GM21367 (cell line): Measurements from ENCODE around the gene TNFRSF21.
"Not testable (repeated sequence)": the region's sequence is repeated elsewhere in the genome, so short reads cannot be mapped to it uniquely, and the experiment has no call there.

Experiments
- ATAC-seq: cut with Tn5 transposase; IDR thresholded peaks from one replicate; pipeline ENCODE4 v1.9.1; 2021; ENCODE audit not compliant: unreplicated experiment

TNFRSF21 gene

GRCh38 chr6:47290124-47290834 lies 19.4 kb downstream of the TNFRSF21 start:
- no peak for ATAC-seq

GRCh38 chr6:47288267-47289090 lies 21.2 kb downstream of the TNFRSF21 start:
- ATAC-seq = no peak

- ATAC-seq = no peak
Observed at GRCh38 chr6:47286301-47286700, 23.4 kb downstream of the TNFRSF21 start.

GRCh38 chr6:47283993-47284392 lies 25.7 kb downstream of the TNFRSF21 start:
- no peak for ATAC-seq

GRCh38 chr6:47278545-47278944 lies 31.2 kb downstream of the TNFRSF21 start:
- ATAC-seq = no peak

- ATAC-seq = no peak
Observed at GRCh38 chr6:47277702-47278101, 32.0 kb downstream of the TNFRSF21 start.

- no peak for ATAC-seq
Observed at GRCh38 chr6:47276377-47276776, 33.3 kb downstream of the TNFRSF21 start.

GRCh38 chr6:47275640-47276039 lies 34.1 kb downstream of the TNFRSF21 start:
- no peak for ATAC-seq

GRCh38 chr6:47275132-47275531 lies 34.6 kb downstream of the TNFRSF21 start:
- not testable (repeated sequence) for ATAC-seq

- no peak for ATAC-seq
Observed at GRCh38 chr6:47268572-47269187, 41.0 kb downstream of the TNFRSF21 start.

GRCh38 chr6:47267301-47267700 lies 42.4 kb downstream of the TNFRSF21 start:
- no peak for ATAC-seq

- ATAC-seq = no peak
Observed at GRCh38 chr6:47265971-47266370, 43.7 kb downstream of the TNFRSF21 start.

GRCh38 chr6:47264775-47265184 lies 44.9 kb downstream of the TNFRSF21 start:
- no peak for ATAC-seq

- ATAC-seq = no peak
Observed at GRCh38 chr6:47263268-47263667, 46.4 kb downstream of the TNFRSF21 start.

GRCh38 chr6:47262231-47262630 lies 47.5 kb downstream of the TNFRSF21 start:
- ATAC-seq = no peak

GRCh38 chr6:47261191-47261590 lies 48.5 kb downstream of the TNFRSF21 start:
- ATAC-seq = no peak

GRCh38 chr6:47260021-47260420 lies 49.7 kb downstream of the TNFRSF21 start:
- ATAC-seq = no peak

- no peak for ATAC-seq
Observed at GRCh38 chr6:47258724-47259347, 50.9 kb downstream of the TNFRSF21 start.

GRCh38 chr6:47256981-47257730 lies 52.5 kb downstream of the TNFRSF21 start:
- no peak for ATAC-seq

GRCh38 chr6:47256361-47256760 lies 53.3 kb downstream of the TNFRSF21 start:
- no peak for ATAC-seq

- ATAC-seq = no peak
Observed at GRCh38 chr6:47254906-47255305, 54.8 kb downstream of the TNFRSF21 start.
